ENCODE data around the gene C12orf57. TPM values are rescaled to one million over a fixed set of nuclear protein-coding genes. Genes with fewer than 3 reads are reported as not detected.

Gene C12orf57
- total and polyA plus RNA-seq, 2 of the 8 experiments (the other 6 are each of a cell fraction or from before 2014, with no cell fraction given): 174 to 993 TPM

DNA sequence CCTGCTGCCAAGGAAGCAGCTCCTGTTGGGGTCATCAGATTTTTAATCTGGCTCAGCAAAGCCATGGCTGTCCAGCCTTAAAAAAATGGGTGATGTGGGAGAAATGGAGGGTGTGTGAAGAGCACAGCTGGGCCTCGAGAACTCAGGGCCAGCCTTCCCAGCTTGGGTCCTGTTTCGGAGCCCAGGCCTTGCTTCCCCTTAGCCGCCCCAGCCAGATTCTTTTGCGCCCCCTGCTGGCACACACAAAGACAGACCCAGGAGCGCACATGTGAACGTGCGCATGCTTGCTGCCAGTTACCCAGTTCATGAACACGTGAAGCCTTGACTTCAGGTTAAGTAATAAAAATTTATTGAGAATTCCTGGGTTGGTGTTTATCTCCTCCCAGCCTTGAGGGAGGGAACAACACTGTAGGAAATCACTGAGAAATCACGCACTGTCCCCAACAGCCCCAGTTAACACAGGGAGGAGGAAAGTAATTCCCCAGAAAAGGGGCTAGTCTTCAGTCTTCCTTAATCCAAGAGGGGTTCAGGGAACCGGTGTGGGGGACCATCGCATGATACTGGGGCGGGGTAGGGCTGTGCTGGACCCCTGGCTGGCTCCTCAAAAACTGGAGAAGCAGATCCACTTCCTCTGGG, 21.3 kb downstream of the C12orf57 start:
- Histone ChIP-seq H3K79me1 (ENCODE audit: low read depth, low read length) (peaks cover 2% of the 10 kb centered on the region; the same call in 1 of the 2 replicates), H2BK20ac (ENCODE audit: low read length) (no peak overlapping the region), H3K4me1 (replicated peaks in 1 of 4; ENCODE audit: control insufficient read depth in 3 of 4, insufficient read depth in 4 of 4, low read length in 3 of 4) (peaks cover 12 to 50% (median 32%) of the 10 kb centered on the region in 4 experiments), H3K4me3 (ENCODE audit: extremely low read depth in 1 of 4, insufficient read depth in 2 of 4, low read depth in 3 of 4, low read length in 4 of 4) (peak overlapping the region in 2 of 4 experiments; percentile 23 to 79; a peak in 2 of 8 replicates), H3K14ac (ENCODE audit: insufficient read length) (no peak overlapping the region), H2AFZ (ENCODE audit: low read length) (no peak overlapping the region), H3K23me2 (ENCODE audit: low read depth, low read length) (peaks cover 18% of the 10 kb centered on the region), H3K56ac (replicated peaks; ENCODE audit: insufficient read length, low read depth, low read length) (peak overlapping the region; percentile 37), H3K9ac (replicated peaks in 1 of 4; ENCODE audit: extremely low read depth in 1 of 4, low read depth in 3 of 4, low read length in 3 of 4) (peak overlapping the region in 1 of 4 experiments; percentile 13; a peak in 2 of 7 replicates), H2BK120ac (replicated peaks; ENCODE audit: low read depth, low read length) (no peak overlapping the region), H3K18ac (ENCODE audit: extremely low read depth, low read length) (peak overlapping the region; percentile 51; the same call in 1 of the 2 replicates), H3K36me3 (ENCODE audit: control insufficient read depth in 2 of 4, insufficient read depth in 4 of 4, low read length in 3 of 4) (peaks cover 28 to 45% (median 32%) of the 10 kb centered on the region in 4 experiments), H2BK12ac (ENCODE audit: low read depth, low read length) (no peak overlapping the region), H3K79me2 (ENCODE audit: control insufficient read depth in 1 of 2, insufficient read depth in 2 of 2, low read length in 2 of 2) (peaks cover 10 to 36% of the 10 kb centered on the region in 2 experiments; a peak in 3 of 4 replicates), H2BK15ac (ENCODE audit: low read length) (peak overlapping the region; percentile 41; the same call in 1 of the 2 replicates), H3K27me3 (replicated peaks in 1 of 4; ENCODE audit: control insufficient read depth in 3 of 4, extremely low read depth in 1 of 4, insufficient read depth in 3 of 4, low read length in 3 of 4) (no peaks in the 10 kb centered on the region), H3K9me3 (ENCODE audit: insufficient read depth in 2 of 2, low read depth in 1 of 2, low read length in 1 of 2) (no peaks in the 10 kb centered on the region), H2AK5ac (ENCODE audit: low read depth, low read length) (0 out of 2 replicates have a peak overlapping the region, but pooled peaks have one; percentile 89), H4K91ac (replicated peaks; ENCODE audit: insufficient read length, low read length) (no peak overlapping the region), H4K8ac (ENCODE audit: extremely low read depth, insufficient read depth, low read length) (peak overlapping the region; percentile 72; the same call in 1 of the 2 replicates), H4K5ac (ENCODE audit: insufficient read length, low read depth, low read length) (no peak overlapping the region), H3K23ac (ENCODE audit: insufficient read length) (no peak overlapping the region), H2BK5ac (ENCODE audit: low read depth, low read length) (peak overlapping the region; percentile 94), H4K20me1 (replicated peaks in 1 of 2; ENCODE audit: control insufficient read depth in 1 of 2, insufficient read depth in 2 of 2, low read length in 2 of 2) (peaks cover 2 to 4% of the 10 kb centered on the region in 2 experiments), H3K4ac (replicated peaks; ENCODE audit: insufficient read length, low read depth, low read length) (peak overlapping the region; percentile 19), H3K27ac (ENCODE audit: low read depth, low read length) (peak overlapping the region; percentile 43; the same call in 1 of the 2 replicates), H3K4me2 (ENCODE audit: insufficient read depth in 1 of 2, low read depth in 2 of 2, low read length in 2 of 2) (peak overlapping the region; percentile 66 to 93)
- 38% methylated on average over 12 of the region's 12 CpGs; no CpG with 5 or more reads in 1 of the 2 experiments for WGBS, 2 experiments (ENCODE audit: extremely low coverage in 1 of 2, insufficient coverage in 1 of 2, insufficient read length in 1 of 2, insufficient replicate concordance in 2 of 2, low coverage in 1 of 2, low lambda C conversion rate in 2 of 2, missing lambda C conversion rate in 1 of 2)
- ChIA-PET POLR2A (ENCODE audit: partially characterized antibody) (interaction anchor here (0.6 to 44.0 kb wide), 13 partner anchors 4 to 148 kb away, joined by 3 to 1596 read pairs (median 7); partner anchors contain the start of genes ATN1, C12orf57, C1R and C1RL), CTCF (ENCODE audit: partially characterized antibody) (interaction anchor here (0.6 to 12.2 kb wide), 26 partner anchors 10 to 159 kb away, joined by 3 to 277 read pairs (median 4); partner anchors contain the start of genes C12orf57, PTPN6 and RNU7-1)
- no peak for FAIRE-seq
- peak in 1 of 2 experiments; percentile 88 for DNase-seq (ENCODE audit: low read depth in 1 of 2, low spot score in 2 of 2)
- no peak for TF ChIP-seq CBX5 (IDR thresholded peaks at IDR 0.05; ENCODE audit: low read depth, low read length)
- no peak for TF ChIP-seq EZH2 (IDR thresholded peaks at IDR 0.05; ENCODE audit: low read depth, low read length, severe bottlenecking)
- no peak for TF ChIP-seq EP300 (IDR thresholded peaks at IDR 0.05; ENCODE audit: borderline replicate concordance in 1 of 2, low read depth in 2 of 2, low read length in 2 of 2)
- TF ChIP-seq POLR2AphosphoS5 (IDR thresholded peaks at IDR 0.05; ENCODE audit: low read depth, low read length): peak; percentile 74
- TF ChIP-seq SP1 (IDR thresholded peaks at IDR 0.05; ENCODE audit: low read depth, low read length): no peak
- no peak for TF ChIP-seq GABPA (IDR thresholded peaks at IDR 0.05; ENCODE audit: borderline replicate concordance, insufficient read depth, low read length)
- TF ChIP-seq BACH1 (IDR thresholded peaks at IDR 0.05; ENCODE audit: low read length): no peak
- TF ChIP-seq, protein P1, sequence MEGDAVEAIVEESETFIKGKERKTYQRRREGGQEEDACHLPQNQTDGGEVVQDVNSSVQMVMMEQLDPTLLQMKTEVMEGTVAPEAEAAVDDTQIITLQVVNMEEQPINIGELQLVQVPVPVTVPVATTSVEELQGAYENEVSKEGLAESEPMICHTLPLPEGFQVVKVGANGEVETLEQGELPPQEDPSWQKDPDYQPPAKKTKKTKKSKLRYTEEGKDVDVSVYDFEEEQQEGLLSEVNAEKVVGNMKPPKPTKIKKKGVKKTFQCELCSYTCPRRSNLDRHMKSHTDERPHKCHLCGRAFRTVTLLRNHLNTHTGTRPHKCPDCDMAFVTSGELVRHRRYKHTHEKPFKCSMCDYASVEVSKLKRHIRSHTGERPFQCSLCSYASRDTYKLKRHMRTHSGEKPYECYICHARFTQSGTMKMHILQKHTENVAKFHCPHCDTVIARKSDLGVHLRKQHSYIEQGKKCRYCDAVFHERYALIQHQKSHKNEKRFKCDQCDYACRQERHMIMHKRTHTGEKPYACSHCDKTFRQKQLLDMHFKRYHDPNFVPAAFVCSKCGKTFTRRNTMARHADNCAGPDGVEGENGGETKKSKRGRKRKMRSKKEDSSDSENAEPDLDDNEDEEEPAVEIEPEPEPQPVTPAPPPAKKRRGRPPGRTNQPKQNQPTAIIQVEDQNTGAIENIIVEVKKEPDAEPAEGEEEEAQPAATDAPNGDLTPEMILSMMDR (IDR thresholded peaks at IDR 0.05; ENCODE audit: control extremely low read depth in 1 of 3, insufficient read depth in 1 of 3, low read depth in 1 of 3, low read length in 3 of 3): peak in 2 of 3 experiments; percentile 78 to 90; a peak in 3 of 4 replicates

Measured in H1 (cell line).